ENCODE results near the gene SMPD3.

Gene SMPD3

DNA sequence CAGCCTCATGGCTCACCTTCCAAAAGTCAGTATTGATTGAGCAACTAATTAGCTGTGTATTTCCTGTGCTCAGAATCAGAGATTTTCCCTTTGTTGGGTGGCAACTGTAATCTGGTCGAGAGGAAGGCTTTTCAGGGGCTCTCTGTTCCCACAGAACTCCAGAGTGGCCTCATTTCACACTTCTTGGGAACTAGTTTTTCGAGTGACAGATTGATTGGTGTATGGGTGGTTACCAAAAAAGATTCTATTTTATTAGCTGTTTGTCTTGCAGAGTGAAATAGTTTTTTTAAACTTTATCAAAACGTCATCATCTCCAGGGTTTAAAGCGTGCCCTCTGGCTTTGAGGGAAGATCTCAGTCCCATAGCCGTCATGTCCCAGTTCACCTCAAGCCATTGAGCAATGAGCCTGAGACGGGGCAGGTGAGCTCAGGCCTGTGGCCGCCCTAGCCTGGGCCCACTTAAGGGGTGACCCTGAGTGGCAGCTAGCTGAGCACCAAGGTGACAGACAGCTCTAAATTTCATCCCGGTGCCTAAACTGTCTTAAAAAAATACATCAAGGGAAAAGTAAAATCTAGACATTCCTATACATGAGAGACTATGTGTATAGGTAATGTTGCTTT is 53.0 kb downstream of the SMPD3 start:
- no peak for DNase-seq (ENCODE audit: low read depth, low spot score)
- H3K4me3 ChIP-seq (ENCODE audit: low read length), result no peak overlapping the region

DNA sequence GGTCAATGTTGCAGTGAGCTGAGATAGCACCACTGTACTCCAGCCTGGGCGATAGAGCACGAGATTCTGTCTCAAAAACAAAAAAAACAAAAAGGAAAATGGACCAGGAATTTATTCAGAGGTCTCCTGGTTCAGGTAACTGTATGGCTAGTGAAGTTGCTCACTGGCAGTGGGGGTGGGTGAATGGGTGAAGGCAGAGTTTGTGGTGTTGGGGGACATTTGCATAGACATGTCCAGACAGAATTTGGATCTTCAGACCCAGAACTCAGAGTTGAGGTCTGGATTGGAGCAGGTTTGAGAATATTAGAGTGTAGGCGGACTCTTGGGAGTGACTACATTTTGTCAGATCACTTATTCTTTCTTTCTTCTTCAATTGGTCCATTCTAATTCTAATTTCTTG is 55.0 kb downstream of the SMPD3 start:
- no peak for DNase-seq (ENCODE audit: low read depth, low spot score)
- no peak overlapping the region for H3K4me3 ChIP-seq (ENCODE audit: low read length)

DNA sequence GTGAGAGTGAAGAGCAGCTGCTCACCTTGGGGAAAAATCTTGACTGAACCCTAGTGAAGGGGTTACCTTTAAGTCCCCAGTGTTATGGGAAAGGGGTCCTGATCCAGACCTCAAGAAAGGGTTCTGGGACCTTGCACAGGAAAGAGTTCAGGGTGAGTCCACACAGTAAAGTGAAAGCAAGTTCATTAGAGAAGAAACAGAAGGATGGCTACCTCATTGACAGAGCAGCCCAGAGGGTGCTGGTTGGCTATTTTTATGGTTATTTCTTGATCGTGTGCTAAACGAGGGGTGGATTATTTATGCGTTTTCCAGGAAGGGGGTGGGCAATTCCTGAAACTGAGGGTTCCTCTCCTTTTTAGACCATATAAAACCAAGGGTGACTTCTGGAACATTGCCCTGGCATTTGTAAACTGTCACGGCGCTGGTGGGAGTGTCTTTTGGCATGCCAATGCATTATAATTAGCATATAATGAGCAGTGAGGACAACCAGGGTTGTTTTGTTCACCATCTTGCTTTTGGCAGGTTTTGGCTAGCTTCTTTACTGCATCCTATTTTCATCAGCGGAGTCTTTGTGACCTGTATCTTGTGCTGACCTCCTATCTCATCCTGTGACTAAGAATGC is 58.4 kb downstream of the SMPD3 start:
- H3K4me3 ChIP-seq (ENCODE audit: low read length), result no peak overlapping the region
- no peak for DNase-seq (ENCODE audit: low read depth, low spot score)

DNA sequence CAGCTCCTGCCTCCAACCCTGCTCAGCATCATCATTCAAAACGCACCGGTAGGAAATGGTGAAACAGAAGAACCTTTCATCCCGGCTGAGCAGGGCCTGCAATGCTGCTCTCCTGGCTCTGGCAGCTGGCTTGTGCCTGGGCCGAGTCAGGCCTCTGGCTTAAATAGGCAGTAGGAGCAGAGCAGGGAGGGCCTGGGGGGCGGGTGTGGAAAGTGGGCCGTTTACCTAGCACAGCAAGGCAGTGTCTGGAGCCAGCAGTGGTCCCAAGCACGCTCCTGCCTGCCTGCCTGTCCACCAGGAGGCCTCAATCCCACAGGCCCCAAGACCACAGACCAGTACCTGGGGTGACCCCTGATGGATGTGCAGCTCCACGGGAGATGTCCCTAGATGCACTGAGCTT is 59.3 kb downstream of the SMPD3 start:
- no peak for DNase-seq (ENCODE audit: low read depth, low spot score)
- H3K4me3 ChIP-seq (ENCODE audit: low read length), result no peak overlapping the region

DNA sequence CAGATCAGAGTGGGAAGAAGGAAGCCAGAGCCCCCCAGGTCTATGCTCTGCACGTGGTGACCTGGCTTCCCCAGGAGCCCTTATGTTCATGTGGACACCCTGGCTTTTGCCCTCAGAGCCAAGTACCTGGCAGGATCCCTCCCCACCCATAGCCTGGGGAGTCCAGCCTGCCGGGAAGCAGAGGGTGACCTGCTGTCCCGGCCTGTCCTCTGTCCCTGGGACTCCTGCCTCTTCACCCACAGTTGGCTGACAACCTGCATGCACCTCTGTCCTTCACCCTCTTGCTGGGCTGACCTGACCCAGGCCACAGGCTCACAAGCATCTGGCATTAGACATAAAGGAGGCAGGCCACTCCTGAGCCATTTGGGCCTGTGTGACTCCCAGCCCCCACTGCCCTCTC is 60.2 kb downstream of the SMPD3 start:
- no peak overlapping the region for H3K4me3 ChIP-seq (ENCODE audit: low read length)
- DNase-seq (ENCODE audit: low read depth, low spot score), result no peak

DNA sequence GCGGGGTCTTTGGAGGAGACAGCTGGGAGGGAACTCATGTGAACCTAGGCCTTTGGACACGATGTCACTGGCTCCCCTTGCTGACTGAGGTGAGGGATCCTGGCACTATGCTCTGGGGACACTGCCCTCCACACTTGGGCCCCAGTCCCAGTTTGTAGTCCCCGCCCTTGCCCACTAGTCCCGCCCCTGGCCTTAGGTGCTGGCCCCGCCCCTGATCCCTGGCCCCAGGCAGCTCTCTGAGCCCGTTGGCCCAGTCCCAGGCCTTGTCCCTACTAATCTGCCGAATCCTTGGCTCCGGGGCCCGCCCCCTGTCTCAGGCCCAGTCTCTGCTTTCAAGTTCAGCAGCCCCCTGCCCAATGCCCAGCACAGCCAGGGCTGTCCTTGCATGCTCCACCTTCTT is 61.0 kb downstream of the SMPD3 start:
- DNase-seq (ENCODE audit: low read depth, low spot score), result no peak
- no peak overlapping the region for H3K4me3 ChIP-seq (ENCODE audit: low read length)

DNA sequence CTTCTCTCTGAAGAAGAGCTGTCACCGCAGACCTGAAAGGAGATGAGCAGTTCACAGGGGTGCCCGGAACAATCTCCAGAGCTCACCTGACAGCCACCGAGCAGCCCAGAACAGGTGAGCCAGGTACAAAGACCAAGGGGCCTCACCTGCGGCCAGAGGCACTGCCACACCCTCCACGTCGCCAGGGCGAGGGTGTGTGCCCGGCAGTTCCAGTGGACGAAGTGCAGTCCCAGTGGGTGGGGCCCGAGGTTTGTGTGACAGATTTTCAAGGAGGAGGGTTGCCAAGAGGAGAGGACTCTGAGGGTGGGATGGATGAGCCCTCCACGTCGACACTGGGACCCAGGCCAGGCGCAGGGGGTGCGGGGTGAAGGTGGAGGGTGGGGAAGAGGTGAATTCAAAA is 61.7 kb downstream of the SMPD3 start:
- DNase-seq (ENCODE audit: low read depth, low spot score), result no peak
- H3K4me3 ChIP-seq (ENCODE audit: low read length), result no peak overlapping the region

DNA sequence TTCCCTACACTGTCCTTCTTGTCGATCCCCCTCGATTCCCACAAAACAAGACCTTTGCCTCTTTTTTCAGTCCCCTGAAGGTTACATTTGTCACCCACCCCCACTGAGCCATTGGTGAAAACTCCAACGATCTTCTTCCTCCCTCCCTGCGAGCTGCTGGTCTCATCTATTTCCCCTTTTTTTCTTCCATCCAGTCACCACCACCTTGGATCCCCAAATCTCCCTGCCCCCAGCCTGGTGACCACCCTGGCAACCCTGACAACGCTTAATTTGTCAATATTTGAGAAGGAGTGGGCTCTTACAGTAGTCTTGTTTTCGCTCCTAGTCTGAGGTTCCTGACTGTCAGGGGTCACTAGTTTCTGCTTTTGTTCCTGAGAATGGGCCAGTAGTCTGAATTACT is 62.9 kb downstream of the SMPD3 start:
- no peak overlapping the region for H3K4me3 ChIP-seq (ENCODE audit: low read length)

DNA sequence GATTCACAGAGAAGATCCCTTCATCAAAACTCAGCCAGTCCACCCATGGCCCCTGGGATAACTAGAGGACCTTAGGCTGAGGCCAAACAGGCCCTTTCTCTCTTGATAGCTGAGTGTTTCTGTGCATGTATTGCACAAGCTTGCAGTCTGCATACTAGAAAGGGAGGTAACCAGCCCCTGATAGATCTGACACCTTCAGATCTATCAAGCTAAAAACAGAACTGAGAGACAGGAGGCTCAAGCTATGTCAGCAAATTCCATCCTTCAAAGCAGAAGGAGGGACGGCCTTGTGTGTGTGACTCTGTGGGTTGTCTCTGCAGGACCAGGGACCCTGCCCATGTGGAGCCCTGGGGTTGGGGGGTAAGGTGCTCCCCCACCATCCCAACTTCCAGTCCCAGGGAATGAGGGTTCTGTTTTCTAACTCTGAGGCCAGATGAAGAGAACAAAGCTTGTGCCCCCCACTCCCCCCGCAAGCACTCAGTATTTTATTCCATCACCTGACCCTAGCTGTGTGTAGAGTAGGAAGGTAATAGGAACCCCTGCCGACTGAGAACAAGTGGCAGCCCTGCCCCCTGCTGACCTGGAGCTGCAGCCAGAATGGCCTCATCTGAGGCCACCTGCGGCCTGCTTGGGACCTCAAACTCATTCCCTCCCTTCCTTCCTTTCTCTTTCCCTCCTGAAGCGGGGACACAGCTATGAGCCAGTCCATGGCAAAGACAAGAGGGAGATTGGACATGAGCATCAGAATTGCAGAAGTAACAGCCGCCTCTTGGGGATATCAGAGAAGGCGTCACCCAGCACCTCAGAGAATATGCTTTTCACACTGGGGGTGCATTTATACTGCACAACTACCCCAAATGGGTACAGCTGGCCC is 63.8 kb downstream of the SMPD3 start:
- no peak overlapping the region for H3K4me3 ChIP-seq (ENCODE audit: low read length)
- no peak for DNase-seq (ENCODE audit: low read depth, low spot score)

More for the DNA sequence above, 62.9 kb downstream of the SMPD3 start:
- no peak for DNase-seq (ENCODE audit: low read depth, low spot score)

DNA sequence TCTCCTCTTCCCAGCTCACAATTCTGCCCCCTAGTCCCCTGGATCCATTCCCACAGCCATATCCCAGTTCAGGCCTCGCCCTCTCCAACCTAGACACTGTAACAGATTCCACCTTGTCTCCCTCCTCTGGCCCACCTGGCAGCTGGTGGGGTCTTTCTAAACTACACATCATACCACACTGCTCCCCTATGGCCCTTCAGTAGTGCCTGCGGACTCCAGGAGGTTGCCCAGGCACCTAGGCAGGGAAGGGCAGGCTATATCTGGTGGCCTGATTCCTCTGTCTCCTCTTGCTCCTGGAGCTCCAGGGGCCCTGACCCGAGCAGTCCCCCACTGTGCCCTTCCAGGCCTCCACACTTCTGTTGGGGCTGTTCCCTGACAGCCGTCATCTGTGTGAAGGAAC is 64.5 kb downstream of the SMPD3 start:
- H3K4me3 ChIP-seq (ENCODE audit: low read length), result no peak overlapping the region
- no peak for DNase-seq (ENCODE audit: low read depth, low spot score)

DNA sequence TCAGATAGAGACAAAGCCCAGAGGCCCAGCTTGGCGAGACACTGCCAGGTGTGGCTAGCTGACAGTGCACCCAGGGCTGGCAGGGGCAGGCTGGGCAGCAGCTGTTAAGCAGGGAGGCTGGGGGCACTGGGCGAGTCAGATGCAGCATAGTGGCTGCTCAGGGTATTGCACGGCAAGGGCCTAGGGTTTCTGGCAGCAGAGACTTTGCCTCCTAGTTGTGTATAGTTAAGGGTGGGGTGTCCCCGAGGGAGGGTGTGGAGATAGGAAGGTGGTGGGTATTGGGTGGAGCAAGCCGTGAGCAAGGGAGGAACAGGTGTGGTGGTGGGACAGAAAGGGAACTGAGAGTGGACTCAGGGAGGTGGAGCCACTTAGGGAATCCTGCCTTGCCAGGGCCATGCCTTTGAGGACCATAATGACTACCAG is 66.0 kb downstream of the SMPD3 start:
- H3K4me3 ChIP-seq (ENCODE audit: low read length), result no peak overlapping the region
- DNase-seq (ENCODE audit: low read depth, low spot score), result peak; percentile 54

DNA sequence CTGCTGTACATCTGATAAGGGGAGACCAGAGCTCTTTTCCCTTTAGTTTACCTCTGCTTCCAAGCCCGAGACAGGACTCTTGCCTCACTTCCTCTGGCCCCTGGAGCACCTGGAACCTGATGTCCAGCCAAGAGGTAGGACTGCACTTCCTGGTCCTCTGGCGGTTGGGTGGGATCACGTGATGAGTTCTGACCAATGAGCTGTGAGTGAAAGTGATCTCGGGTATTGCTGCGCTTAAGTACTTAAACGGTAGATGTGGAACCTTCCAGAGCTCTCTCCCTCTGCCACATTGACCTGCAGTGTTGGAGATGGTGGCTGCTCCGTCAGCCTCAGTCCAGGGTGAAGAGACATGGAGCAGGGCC is 67.0 kb downstream of the SMPD3 start:
- no peak for DNase-seq (ENCODE audit: low read depth, low spot score)
- H3K4me3 ChIP-seq (ENCODE audit: low read length), result no peak overlapping the region

DNA sequence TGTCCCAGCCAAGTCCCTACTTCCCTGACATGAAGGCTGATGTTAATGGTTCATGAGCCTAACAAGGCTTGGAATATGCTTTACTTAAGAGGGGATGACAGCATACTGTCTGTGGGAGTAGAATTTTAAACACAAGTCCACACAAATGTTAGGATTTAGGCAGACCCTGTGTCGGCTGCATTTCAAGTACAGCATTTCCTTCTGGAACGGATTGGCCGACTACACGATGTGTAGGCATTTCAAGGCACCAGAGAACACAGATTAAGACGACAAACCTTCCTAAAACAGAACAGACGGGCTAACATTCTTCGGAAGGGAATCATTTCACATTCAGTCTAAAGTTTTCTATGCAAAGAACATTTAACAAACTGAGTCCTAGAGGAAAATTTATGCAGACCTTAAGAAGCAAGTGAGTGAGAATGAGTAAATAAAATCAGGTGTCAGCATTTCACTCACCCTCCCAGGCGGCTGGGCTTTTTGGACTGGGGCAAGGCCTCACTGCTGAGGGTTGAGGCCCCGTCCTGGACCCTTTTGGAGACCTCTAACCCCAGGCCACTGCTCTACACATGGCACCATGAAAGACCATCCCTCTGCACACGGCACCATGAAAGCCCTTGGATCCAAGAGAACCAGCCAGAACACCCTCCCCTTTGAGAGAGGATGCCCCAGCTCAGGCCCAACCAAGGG is 67.5 kb downstream of the SMPD3 start:
- no peak overlapping the region for H3K4me3 ChIP-seq (ENCODE audit: low read length)
- no peak for DNase-seq (ENCODE audit: low read depth, low spot score)

DNA sequence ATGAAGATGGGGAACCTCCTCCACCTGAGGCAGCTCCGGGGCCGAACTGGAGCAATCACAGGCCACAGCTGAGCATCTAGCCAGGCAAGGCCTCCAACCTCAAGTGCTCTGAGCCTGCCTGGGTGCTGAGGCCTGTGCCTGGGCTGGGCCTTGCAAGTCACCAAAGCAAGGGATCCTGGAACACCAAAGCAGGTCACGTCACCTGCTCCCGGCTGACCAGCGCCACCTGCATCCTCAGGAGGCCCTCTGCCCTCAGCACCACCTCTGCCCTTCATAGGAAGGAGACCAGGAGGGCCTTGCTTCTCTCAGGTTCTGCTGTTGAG is 68.0 kb downstream of the SMPD3 start:
- H3K4me3 ChIP-seq (ENCODE audit: low read length), result no peak overlapping the region
- DNase-seq (ENCODE audit: low read depth, low spot score), result no peak

DNA sequence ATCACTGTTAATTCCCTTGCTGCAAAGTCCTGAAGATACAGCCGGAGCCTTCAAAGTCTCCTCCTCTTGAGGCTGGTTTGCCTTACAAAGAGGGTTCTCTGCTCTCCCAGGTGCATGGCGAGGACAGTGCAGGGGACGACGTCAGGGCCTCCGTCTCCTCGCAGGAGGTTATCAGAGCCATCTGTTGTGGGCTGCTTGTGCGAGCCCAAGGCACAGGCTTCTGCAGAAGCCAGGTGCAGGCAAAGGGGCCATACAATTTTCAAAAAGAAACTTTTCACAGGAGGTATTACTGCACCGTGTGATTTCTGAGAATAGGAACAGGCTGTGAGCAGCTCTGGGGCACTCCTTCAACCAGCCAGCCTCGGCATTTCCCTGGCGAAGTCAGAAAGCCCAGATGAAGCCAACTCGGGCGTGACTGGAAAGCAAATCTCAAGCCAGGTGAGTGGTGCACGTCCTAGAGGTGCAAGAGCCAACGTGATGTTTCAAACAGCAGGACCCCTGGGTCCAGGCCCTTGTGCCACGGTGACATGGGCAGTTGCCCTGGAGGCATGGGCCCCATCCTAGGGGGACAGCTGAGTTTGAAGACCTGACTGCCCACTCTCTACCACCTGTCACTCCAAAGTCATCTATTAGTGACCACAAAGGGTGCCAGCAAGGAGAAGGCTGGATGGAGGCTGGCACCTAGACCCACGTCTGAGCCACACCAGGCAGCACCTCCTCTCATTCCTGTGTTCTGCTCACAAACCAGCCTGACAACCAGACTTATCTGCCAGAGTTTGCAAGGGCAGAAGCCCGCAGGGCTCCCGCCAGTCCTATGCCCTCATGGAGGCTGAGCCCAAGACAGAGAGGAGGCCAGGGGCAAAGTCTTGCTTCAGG is 68.6 kb downstream of the SMPD3 start:
- DNase-seq (ENCODE audit: low read depth, low spot score), result peak; percentile 95
- H3K4me3 ChIP-seq (ENCODE audit: low read length), result no peak overlapping the region

DNA sequence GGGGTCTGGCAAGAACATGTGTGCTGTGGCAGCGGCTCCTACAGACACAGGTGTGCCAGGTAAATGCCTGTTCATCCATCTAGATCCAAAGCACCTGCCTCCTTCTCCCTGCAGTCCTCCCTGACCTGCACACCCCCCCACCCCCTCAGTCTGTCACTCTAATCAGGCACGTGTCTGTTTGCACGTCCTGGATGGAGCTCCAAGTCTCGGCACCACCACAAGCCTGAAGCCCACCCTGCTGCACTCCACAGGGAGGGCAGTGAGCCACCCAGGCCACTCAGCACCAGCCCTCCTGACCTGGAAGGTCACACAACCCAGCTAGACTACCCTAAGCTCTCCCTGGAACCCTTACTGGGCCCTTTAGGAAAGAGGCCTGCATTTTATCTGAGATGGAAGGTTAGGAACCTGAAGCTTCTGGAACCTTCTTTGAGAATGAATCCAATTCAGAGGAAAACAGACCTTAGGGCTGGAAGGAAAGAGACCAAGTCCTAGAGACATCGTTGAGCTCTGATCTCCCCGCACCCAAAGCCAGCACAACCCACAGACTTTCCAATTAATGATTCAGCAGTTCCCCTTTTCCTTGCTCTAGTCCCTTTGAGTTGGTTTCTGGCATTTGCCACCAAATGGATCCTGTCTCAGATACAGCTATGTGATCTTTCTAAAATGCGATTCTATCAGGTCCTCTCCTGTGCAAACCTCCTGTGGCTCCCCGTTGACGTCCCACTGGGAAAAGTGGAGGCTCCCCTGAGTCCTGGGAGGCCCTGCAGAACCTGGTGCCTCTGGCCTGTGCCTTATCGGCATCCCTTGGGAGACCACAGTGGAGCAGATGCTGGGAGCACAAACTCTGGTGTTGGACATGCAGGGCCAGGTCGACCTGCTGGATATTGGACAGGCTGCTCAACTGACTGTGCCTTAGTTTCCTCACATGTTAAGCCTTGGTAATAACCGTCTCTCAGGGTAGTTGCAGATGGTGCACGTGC is 69.6 kb downstream of the SMPD3 start:
- no peak overlapping the region for H3K4me3 ChIP-seq (ENCODE audit: low read length)
- DNase-seq (ENCODE audit: low read depth, low spot score), result no peak

DNA sequence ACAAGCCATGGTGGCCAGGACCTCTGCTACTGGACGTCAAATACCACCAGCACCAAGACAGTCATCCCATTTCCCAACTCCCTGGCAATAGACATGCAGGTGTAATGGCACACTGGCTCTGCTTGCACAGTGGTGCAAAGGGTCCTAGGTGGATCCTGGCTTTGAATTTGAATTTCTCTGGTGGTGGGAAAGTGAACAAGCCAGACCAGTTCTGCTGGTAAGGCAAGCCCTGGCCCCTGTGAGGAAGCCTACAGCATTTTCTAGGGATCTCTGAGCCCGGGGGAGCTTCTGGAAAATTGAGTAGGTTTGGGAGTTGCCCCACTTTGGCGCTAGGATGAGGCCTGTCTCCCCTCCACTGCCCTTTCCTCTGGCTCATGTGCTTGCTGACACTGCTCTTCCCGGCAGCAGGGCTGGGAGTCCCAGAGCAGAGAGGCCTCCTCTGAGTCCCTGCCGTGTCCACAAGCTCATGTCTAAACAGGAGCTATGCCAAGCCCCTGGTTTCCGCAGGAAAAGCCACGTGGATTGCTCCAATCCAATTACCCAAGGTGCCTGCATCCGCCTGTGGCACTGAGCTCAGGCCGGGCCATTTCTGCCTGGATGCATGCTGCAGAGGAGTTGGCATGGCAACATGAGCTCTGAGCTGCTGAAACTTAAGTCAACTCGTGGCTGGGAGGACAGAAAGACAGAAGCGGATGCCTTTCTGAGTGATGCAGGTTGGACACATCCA is 70.5 kb downstream of the SMPD3 start:
- no peak overlapping the region for H3K4me3 ChIP-seq (ENCODE audit: low read length)
- no peak for DNase-seq (ENCODE audit: low read depth, low spot score)
